Mesenteric fat pad (tissue), 1 donor: ENCODE data around the gene MAPK12. TPM values are rescaled to one million over a fixed set of nuclear protein-coding genes. Genes with fewer than 3 reads are reported as not detected.

ENCODE experiments used
- DNase-seq: peaks from one replicate; pipeline ENCODE4 v3.0.0-alpha.2; 2020; ENCODE audit warnings: low spot score
- long read RNA-seq: library from polyadenylated mRNA; unstranded; transcript quantifications from one replicate; pipeline ENCODE4 v2.0.0, GENCODE V29; 2020
- total RNA-seq: library from RNA; stranded (reverse); fragmentation: NEBNext Ultra II Directional; extraction: Animal tissue kit (Norgen Biotek cat#: 25700); gene quantifications from one replicate; pipeline ENCODE4 v1.2.1, GENCODE V29; 2021
- donor health status: DM: yes; HTN: yes; CAD: no.

MAPK12 gene
- 20.0 TPM for total RNA-seq
- long read RNA-seq, partial matches to known transcripts, result 8 of 17 reads
- long read RNA-seq, other reads (novel, unspliced or antisense), result 7 of 17 reads

DNA sequence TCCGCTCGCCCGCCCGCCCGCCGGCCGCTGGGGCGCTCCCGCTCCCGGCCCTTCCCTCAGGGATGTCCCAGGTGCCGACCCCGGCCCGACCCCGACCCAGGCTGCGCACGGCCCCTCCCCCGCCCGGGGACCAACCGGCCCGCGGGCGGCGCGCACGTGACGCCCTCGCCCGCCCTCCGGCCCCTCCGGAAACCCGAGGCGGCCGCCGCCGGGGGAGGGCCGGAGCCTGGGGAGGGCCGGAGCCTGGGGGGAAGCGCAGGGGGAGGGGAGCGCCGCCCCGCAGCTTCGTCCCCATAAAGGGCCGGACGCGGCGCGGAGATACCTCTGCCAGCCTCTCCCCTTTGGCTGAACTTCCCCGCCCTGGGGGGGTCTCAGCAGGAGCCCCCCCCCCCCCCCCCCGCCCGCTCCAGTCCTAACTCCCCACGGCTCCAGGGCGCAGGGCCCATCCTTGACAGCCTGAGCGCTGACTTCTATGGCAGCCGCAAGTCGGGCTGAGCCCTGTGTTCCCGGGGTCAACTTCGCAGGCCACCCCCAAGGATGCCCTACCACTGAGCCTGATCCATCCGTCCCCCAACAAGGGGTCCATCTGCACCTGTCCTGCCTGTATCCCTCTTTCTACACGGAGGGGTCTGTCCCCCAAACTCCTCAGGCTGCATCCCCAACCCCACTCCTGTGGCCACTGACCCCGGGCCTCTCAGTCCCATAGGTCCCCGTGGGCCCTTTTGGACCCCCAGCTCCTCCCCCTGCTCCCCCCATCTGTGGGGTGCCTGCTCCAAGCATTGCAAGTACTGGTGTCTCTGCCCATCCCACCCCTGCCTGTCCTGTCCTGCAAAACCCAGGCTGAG, at the start of gene MAPK12:
MAPK12 (minus strand) TSS at position 69 of the 845 bp plus-strand sequence. CDS start 174 bp downstream, outside the sequence.
- no peak for DNase-seq

- DNase-seq, result no peak
Observed at GRCh38 chr22:50310949-50311444, 49.5 kb upstream of the MAPK12 start.

GRCh38 chr22:50310031-50310722, 48.7 kb upstream of the MAPK12 start:
- no peak for DNase-seq

- DNase-seq, result no peak
Observed at GRCh38 chr22:50309601-50309991, 48.1 kb upstream of the MAPK12 start.

DNA sequence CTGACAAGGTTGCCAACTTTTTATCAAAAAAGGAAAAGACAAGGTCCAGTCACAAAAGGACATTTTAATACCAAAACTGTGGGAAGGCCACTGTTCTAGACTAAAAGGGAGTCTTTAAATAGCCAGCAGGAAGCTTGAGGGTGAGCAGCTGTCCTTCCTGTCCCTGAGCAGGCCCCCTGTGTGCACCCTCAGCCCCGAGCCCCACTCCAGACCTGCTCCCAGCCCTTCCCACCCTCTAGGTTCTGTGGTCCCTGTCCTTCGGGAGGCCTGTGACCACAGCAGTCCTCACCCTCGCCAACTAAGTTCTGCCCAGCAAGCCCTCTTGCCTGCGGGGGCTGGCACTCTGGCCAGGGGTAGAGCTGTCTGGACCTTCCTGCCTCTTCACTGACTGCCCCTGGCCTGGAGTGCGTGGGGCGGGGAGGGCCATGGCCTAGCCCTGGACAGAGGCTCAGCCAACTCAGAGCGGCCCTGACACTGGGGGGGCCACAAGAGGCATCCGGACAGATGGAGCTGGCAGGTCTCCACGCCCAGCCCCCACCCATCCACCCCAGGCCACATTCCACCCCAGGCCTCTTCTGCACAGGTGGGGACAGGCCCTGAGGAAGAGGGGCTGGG, 47.6 kb upstream of the MAPK12 start:
- DNase-seq, result no peak

- no peak for DNase-seq
Observed at GRCh38 chr22:50308597-50308935, 47.1 kb upstream of the MAPK12 start.

DNA sequence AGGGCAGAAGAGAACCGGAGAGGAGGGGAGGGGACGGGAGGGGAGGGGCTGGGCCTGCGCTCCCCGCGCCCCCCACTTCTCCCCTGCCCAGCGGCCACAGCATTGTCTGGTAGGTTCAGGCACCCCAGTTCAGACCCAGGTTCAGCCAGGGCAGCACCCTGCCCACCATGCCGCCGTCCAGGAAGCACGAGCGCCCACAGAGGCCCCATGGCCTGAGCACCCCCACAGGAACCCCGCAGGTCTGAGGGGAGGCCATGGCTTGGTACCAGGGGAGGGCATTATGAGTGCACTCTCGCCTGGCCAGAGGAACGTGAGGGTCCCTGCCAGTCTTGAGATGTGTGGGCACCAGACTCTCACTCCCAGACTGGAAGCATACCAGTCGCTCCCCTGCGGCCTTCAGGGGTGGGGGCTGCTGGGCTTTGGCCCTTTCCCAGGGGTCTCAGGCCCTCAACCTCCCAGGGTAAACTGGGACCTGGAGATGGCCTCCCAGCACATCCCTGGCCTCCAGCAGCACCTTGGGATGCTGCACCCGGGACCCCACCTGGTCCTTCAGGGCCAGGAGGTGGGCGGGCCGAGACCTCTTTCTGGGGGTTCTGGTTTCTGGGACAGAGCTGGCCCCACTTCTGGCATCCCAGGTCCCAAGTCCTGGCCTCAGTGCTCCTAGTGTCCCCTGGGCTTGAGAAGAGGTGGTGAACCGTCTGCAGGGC, 46.6 kb upstream of the MAPK12 start:
- DNase-seq, result no peak

GRCh38 chr22:50306753-50307749, 45.6 kb upstream of the MAPK12 start, which contains the start of gene PLXNB2:
Gene PLXNB2, minus strand, starts transcription at chr22:50307646. Its CDS starts 17,062 bp downstream, at chr22:50290584.
- DNase-seq, result no peak

GRCh38 chr22:50305923-50306566, 44.6 kb upstream of the MAPK12 start:
- no peak for DNase-seq

DNA sequence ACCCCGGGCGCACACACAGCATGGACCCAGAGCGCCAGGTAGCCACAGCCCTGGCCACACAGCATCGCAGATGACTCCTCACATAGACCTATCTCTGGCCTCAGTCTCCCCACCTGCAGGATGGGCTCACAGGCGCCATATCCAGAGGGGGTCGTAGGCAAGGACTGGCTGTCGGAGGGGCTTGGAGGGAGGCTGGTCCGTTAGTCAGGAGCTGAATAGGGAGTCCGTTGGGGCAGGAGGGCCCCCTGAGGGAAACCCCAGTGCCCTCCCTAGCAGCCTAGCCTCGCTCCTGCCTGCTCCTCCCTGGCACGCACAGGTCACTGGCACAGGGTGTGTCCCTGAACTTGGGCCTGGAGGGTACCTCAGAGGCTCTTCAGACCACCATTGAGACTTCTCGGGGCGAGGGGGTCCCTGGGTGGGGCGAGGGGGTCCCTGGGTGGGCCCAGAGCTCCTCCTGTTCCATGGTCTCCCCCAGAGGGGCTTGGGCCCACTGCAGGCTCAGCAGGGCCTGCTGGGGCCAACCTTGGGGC, 44.0 kb upstream of the MAPK12 start:
- DNase-seq, result no peak

GRCh38 chr22:50304528-50305392, 43.3 kb upstream of the MAPK12 start:
- no peak for DNase-seq

DNA sequence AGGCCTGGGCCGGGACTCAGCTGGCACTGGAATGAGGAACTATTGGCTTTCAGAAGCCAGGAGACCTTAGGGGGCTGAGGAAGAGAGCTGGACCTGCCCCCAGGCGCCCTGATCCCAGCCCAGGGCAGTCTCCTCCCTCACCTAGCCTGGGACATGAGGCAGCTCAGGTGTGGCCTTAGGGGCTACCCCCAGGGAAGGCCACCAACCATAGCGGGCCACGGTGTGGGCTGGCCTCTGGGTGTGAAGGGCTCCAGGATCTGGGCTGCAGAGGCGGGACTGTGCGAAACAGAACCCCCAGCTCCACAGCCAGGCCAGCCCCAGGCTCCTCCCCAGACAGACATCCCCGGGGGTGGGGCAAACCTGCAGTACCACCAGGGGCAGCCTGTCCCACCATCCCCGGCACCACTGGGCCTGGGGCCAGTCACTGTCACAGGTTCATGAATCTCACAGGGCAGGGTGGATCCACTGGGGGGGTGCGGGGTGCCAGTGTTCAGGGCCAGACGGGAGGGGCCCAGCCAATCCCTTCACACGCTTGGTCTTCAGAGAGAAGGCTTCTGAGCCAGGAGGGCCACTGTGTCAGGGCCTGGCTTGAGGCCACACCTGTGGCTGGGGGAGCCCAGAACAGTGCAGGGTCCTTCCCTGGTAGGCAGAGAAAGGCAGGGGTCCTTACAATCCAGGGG, 42.5 kb upstream of the MAPK12 start:
- DNase-seq, result no peak

- DNase-seq, result no peak
Observed at GRCh38 chr22:50303515-50303847, 42.0 kb upstream of the MAPK12 start.

DNA sequence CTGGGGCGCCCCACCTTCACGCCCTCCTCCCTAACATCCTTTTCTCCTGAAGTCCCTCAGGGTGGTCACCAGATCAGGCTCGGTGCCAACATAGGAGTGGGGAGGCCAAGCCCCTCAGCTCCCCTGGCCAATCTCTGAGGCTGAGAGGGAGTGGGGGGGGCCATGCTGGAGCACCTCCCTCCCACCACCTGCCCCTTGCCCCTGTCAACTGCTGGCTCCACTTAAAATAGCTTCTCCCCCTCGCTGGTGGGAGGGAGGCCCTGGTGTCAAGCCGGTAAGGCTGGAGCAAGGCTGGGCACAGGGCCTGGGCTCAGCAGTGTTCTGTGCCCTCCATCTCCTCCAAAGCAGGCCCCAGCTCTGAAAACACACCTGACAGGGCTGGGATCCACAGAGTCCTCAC, 41.1 kb upstream of the MAPK12 start:
- DNase-seq, result no peak

DNA sequence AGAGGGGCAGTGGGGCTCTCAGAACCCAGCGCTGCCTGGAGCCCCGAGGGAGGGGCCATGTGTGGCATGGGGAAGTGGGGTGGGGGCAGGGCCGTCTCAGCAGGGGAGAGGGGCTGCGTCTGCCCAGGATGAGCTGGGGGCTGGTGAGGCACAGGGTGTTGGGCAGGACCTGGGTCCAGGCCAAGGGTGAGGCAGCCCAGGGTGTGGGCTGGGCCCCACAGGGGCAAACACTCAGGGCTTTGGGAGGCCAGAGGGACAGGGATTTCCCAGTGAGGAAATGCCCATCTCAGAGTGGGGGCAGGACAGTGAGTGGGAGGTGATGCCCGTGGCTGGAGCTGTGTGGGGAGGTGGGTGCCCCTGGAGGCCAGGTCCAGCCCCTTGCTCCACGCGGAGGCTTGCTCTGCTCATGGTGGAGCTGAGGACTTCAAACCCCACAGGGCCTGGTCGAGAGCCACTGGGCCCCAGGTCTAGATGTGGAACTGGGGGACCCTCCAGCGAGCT, 40.6 kb upstream of the MAPK12 start:
- DNase-seq, result no peak

DNA sequence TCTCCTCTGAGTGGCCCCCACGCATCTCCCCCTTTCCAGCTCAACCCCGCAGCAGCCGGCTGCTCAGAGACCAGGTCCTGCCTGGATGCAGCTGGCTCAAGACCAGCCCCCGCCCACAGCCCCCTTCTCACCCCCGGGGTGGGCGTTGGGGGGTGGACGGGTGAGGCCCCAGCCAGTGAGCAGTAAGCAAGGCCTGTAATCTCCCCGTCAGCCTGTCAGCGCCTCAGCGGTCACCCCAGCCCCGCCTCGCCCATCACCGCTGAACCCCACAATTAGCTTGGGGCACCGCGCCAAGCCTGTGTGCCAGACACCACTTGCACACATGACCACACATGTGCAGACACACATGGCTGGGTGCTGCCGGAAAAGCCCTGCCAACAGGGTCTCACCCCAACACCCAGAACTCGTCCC, 40.1 kb upstream of the MAPK12 start:
- no peak for DNase-seq

GRCh38 chr22:50300620-50301257, 39.3 kb upstream of the MAPK12 start:
- no peak for DNase-seq
